HL-60 (cell line): ENCODE data around the gene TP73.

Source experiments
- DNase-seq, 2 experiments: peaks; one replicate each; pipeline ENCODE4 v3.0.0-alpha.2; 2010 to 2020; ENCODE audit warnings: low read depth in 1 of 2, low spot score in 1 of 2
- H3K27ac ChIP-seq: fragments of 250-450 bp; sonication (Bioruptor Pico); replicated peaks from 2 replicates; pipeline ENCODE4 v1.5.1; 2020; ENCODE audit warnings: mild to moderate bottlenecking, moderate library complexity
- H3K27me3 ChIP-seq: fragments of 250-450 bp; sonication (Bioruptor Pico); 2 replicates; pipeline ENCODE4 v1.5.1; 2021; ENCODE audit warnings: mild to moderate bottlenecking, moderate library complexity; ENCODE audit not compliant: insufficient read depth, poor library complexity, severe bottlenecking
- H3K4me3 ChIP-seq: replicated peaks from 2 replicates; pipeline ENCODE4 v1.5.1; 2011; ENCODE audit warnings: mild to moderate bottlenecking, control low read depth, low read length; ENCODE audit not compliant: insufficient read depth
- GABPA ChIP-seq: IDR thresholded peaks from 2 replicates; pipeline ENCODE4 v1.6.1; 2012; ENCODE audit warnings: low read depth
- POLR2AphosphoS5 ChIP-seq: IDR thresholded peaks from 2 replicates; pipeline ENCODE4 v1.6.1; 2012; ENCODE audit warnings: low read depth
- REST ChIP-seq: IDR thresholded peaks from 2 replicates; pipeline ENCODE4 v1.6.1; 2012; ENCODE audit warnings: low read depth; ENCODE audit not compliant: insufficient replicate concordance
- SPI1 ChIP-seq: IDR thresholded peaks from 2 replicates; pipeline ENCODE4 v1.6.1; 2012; ENCODE audit warnings: low read depth, mild to moderate bottlenecking, borderline replicate concordance
- TF ChIP-seq, protein P1 (sequence below): IDR thresholded peaks from one replicate; pipeline ENCODE4 v1.5.1; 2011; ENCODE audit warnings: low read length, control low read depth, inconsistent platforms; ENCODE audit not compliant: insufficient read depth

The TP73 gene

DNA sequence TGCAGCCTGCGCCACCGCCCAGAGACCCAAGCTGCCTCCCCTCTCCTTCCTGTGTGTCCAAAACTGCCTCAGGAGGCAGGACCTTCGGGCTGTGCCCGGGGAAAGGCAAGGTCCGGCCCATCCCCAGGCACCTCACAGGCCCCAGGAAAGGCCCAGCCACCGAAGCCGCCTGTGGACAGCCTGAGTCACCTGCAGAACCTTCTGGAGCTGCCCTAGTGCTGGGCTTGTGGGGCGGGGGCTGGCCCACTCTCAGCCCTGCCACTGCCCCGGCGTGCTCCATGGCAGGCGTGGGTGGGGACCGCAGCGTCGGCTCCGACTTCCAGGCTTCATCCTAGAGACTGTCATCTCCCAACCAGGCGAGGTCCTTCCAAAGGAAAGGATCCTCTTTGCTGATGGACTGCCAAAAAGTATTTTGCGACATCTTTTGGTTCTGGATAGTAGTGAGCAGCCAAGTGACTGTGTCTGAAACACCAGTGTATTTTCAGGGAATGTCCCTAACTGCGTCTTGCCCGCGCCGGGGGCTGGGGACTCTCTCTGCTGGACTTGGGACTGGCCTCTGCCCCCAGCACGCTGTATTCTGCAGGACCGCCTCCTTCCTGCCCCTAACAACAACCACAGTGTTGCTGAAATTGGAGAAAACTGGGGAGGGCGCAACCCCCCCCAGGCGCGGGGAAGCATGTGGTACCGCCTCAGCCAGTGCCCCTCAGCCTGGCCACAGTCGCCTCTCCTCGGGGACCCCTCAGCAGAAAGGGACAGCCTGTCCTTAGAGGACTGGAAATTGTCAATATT, 81.0 kb downstream of the TP73 start:
- Histone ChIP-seq H3K27me3 (peaks cover 16% of the 10 kb centered on the region), H3K4me3 (no peak overlapping the region), H3K27ac (no peak overlapping the region)
- TF ChIP-seq REST (no peak), SPI1 (no peak), POLR2AphosphoS5 (no peak), GABPA (no peak)
- TF ChIP-seq, protein P1, sequence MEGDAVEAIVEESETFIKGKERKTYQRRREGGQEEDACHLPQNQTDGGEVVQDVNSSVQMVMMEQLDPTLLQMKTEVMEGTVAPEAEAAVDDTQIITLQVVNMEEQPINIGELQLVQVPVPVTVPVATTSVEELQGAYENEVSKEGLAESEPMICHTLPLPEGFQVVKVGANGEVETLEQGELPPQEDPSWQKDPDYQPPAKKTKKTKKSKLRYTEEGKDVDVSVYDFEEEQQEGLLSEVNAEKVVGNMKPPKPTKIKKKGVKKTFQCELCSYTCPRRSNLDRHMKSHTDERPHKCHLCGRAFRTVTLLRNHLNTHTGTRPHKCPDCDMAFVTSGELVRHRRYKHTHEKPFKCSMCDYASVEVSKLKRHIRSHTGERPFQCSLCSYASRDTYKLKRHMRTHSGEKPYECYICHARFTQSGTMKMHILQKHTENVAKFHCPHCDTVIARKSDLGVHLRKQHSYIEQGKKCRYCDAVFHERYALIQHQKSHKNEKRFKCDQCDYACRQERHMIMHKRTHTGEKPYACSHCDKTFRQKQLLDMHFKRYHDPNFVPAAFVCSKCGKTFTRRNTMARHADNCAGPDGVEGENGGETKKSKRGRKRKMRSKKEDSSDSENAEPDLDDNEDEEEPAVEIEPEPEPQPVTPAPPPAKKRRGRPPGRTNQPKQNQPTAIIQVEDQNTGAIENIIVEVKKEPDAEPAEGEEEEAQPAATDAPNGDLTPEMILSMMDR: no peak
- DNase-seq: no peak

DNA sequence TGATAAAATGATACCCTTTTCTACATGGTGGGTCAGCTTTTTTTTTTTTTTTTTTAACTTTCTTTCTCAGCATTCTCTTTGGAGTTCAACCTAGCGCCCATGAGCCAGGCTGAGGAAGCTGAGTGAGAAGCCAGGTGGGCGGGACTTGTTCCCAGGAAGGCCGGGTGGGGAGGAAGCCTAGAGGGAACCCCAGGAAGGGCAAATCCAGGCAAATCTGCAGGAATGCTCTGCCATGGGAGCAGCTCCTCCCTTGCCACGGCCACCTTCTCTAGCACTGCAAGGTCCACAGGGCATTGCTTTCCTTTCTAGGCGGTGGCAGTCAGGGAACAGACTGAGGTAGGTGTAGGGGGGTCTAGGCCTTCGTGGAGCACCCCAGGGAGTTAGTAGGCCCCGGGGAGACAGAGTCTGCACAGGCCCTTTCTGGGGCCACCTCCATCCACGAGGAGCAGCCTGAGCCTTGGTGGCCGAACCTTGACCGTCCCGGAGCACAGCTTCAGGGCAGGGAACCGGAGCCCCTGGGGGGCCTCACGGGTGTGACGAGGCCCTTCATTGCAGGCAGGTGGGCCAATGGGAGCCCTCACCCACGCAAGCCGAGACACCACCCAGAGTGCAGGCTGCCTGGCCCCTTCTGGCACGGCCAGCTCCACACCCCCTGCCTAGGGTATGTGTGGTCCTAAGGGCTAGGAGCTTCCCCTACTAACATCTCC, 81.7 kb downstream of the TP73 start:
- no peak for TF ChIP-seq GABPA
- TF ChIP-seq REST: no peak
- no peak for TF ChIP-seq SPI1
- TF ChIP-seq POLR2AphosphoS5: no peak
- peaks cover 13% of the 10 kb centered on the region for H3K27me3 ChIP-seq

DNA sequence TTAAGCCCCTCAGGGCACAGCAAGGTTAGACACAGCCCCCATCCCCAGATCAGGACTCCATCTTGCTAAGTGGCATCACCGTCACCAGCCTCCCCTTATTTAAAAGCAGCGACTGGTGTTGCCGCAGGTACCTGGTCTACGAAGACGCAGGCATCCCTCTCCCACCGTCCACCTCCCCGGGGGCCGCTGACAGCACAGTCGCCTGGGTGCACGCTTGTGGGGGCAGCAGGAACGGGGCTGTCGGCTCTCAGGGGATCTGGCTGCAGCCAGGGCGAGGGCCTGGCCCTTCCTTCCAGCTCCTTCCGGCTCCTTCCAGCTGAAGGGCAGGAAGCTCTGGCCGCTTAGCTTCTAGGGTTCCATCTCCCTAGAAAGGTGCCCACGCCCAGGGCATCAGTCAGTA, 82.3 kb downstream of the TP73 start:
- no peak for DNase-seq
- TF ChIP-seq SPI1 (no peak), REST (no peak), GABPA (no peak), POLR2AphosphoS5 (no peak)
- TF ChIP-seq, protein P1: no peak
- Histone ChIP-seq H3K27me3 (peaks cover 13% of the 10 kb centered on the region), H3K27ac (no peak overlapping the region), H3K4me3 (no peak overlapping the region)

More for the DNA sequence above, 81.7 kb downstream of the TP73 start:
- Histone ChIP-seq H3K27ac (no peak overlapping the region), H3K4me3 (no peak overlapping the region)
- no peak for DNase-seq
